NCI-H1092 (cell line): ENCODE results near the gene HACD4.
"Not testable (repeated sequence)": the region's sequence is repeated elsewhere in the genome, so short reads cannot be mapped to it uniquely, and the experiment has no call there.

Experiments
- DNase-seq: peaks from one replicate; lab custom pipeline; 2025; lab: John Stamatoyannopoulos, UW

HACD4 gene

GRCh38 chr9:21016701-21017491 is 14.5 kb downstream of the HACD4 start:
- DNase-seq: no peak

- DNase-seq: no peak
Measured at GRCh38 chr9:21015995-21016394, 15.4 kb downstream of the HACD4 start.

GRCh38 chr9:21015129-21015815 is 16.2 kb downstream of the HACD4 start:
- DNase-seq: no peak

GRCh38 chr9:21002040-21002439 is 29.4 kb downstream of the HACD4 start:
- DNase-seq: no peak

- no peak for DNase-seq
Measured at GRCh38 chr9:21001581-21001980, 29.9 kb downstream of the HACD4 start.

- no peak for DNase-seq
Measured at GRCh38 chr9:20997503-20998076, 33.9 kb downstream of the HACD4 start.

GRCh38 chr9:20996809-20997208 is 34.6 kb downstream of the HACD4 start:
- no peak for DNase-seq

- DNase-seq: no peak
Measured at GRCh38 chr9:20995616-20996015, 35.8 kb downstream of the HACD4 start.

GRCh38 chr9:20994486-20994885 is 37.0 kb downstream of the HACD4 start:
- no peak for DNase-seq

GRCh38 chr9:20990867-20991266 is 40.6 kb downstream of the HACD4 start:
- no peak for DNase-seq

- peak; percentile 57 for DNase-seq
Measured at GRCh38 chr9:20989923-20990341, 41.5 kb downstream of the HACD4 start.

- no peak for DNase-seq
Measured at GRCh38 chr9:20988671-20989315, 42.6 kb downstream of the HACD4 start.

GRCh38 chr9:20988061-20988460 is 43.4 kb downstream of the HACD4 start:
- DNase-seq: no peak

GRCh38 chr9:20987521-20987920 is 43.9 kb downstream of the HACD4 start:
- no peak for DNase-seq

GRCh38 chr9:20985851-20986600 is 45.4 kb downstream of the HACD4 start:
- DNase-seq: no peak

- DNase-seq: no peak
Measured at GRCh38 chr9:20984506-20984905, 46.9 kb downstream of the HACD4 start.

GRCh38 chr9:20981486-20981885 is 50.0 kb downstream of the HACD4 start:
- no peak for DNase-seq

- DNase-seq: no peak
Measured at GRCh38 chr9:20980832-20981455, 50.5 kb downstream of the HACD4 start.

GRCh38 chr9:20978249-20978648 is 53.2 kb downstream of the HACD4 start:
- DNase-seq: no peak

- not testable (repeated sequence) for DNase-seq
Measured at GRCh38 chr9:20974191-20974938, 57.1 kb downstream of the HACD4 start.
